NCI-H187 (cell line): Measurements from ENCODE around the gene SESN1.

Experiments used
- DNase-seq, 2 experiments: peaks; one replicate each; lab custom pipeline; 2025; lab: John Stamatoyannopoulos, UW

The SESN1 gene

DNA sequence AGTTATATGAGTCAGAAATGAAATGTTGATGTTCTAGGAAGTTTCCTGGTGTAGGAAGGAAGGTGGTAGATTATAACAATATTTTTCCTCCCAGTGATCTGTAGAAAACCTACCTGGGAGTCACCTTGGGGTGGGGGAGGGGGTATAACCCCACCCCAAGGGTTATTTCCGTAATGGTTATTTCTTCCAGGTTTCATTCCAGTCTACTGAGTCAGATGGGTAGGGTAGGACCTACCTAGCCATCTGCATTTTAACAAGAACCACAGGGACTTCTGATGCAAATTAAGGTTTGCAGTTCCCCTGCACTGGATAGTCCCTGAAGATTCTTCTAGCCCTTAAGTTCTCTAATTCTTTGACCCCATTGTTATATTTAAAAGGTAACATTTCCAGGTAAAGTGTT is 157.5 kb downstream of the SESN1 start:
- no peak for DNase-seq
